ENCODE results near the gene DEPP1.

The DEPP1 gene

GRCh38 chr10:44950326-44951225 is 28.0 kb downstream of the DEPP1 start:
- Histone ChIP-seq H3K4me1 (ENCODE audit: control insufficient read depth, low read length) (peaks cover 24% of the 10 kb centered on the region), H3K79me2 (ENCODE audit: control insufficient read depth, low read length) (no peaks in the 10 kb centered on the region), H3K27ac (ENCODE audit: low read depth, low read length) (no peak overlapping the region), H3F3A (ENCODE audit: control insufficient read depth, insufficient read depth) (no peaks in the 10 kb centered on the region), H3K4me2 (ENCODE audit: low read length) (no peak overlapping the region), H3K36me3 (ENCODE audit: control insufficient read depth, low read length) (no peaks in the 10 kb centered on the region), H3K9me2 (replicated peaks; ENCODE audit: control insufficient read depth, low read length) (no peaks in the 10 kb centered on the region), H3K4me3 (ENCODE audit: low read length) (no peak overlapping the region), H3K9me3 (ENCODE audit: control insufficient read depth, insufficient read depth, low read length) (0 out of 2 replicates have a peak, but pooled peaks cover 5% of the 10 kb centered on the region), H4K20me1 (ENCODE audit: control insufficient read depth, insufficient read depth, low read depth, low read length) (no peaks in the 10 kb centered on the region), H3K27me3 (ENCODE audit: control insufficient read depth, low read length) (no peaks in the 10 kb centered on the region)
- TF ChIP-seq CTCF (IDR thresholded peaks at IDR 0.05; ENCODE audit: low read depth, low read length, poor library complexity, severe bottlenecking) (no peak), EZH2phosphoT487 (IDR thresholded peaks at IDR 0.05; ENCODE audit: borderline replicate concordance, low read length) (no peak)

GRCh38 chr10:44949915-44950314 is 28.7 kb downstream of the DEPP1 start:
- peaks cover 10% of the 10 kb centered on the region; the same call in 1 of the 2 replicates for H3K9me3 ChIP-seq (ENCODE audit: control insufficient read depth, insufficient read depth, low read length)
- H3K79me2 ChIP-seq (ENCODE audit: control insufficient read depth, low read length): no peaks in the 10 kb centered on the region
- no peaks in the 10 kb centered on the region for H3K36me3 ChIP-seq (ENCODE audit: control insufficient read depth, low read length)
- no peaks in the 10 kb centered on the region for H3K9me2 ChIP-seq (replicated peaks; ENCODE audit: control insufficient read depth, low read length)
- no peaks in the 10 kb centered on the region for H3F3A ChIP-seq (ENCODE audit: control insufficient read depth, insufficient read depth)
- no peak overlapping the region for H3K4me3 ChIP-seq (ENCODE audit: low read length)
- H4K20me1 ChIP-seq (ENCODE audit: control insufficient read depth, insufficient read depth, low read depth, low read length): no peaks in the 10 kb centered on the region
- H3K4me2 ChIP-seq (ENCODE audit: low read length): no peak overlapping the region
- peaks cover 24% of the 10 kb centered on the region for H3K4me1 ChIP-seq (ENCODE audit: control insufficient read depth, low read length)
- H3K27ac ChIP-seq (ENCODE audit: low read depth, low read length): no peak overlapping the region
- no peaks in the 10 kb centered on the region for H3K27me3 ChIP-seq (ENCODE audit: control insufficient read depth, low read length)
- TF ChIP-seq EZH2phosphoT487 (IDR thresholded peaks at IDR 0.05; ENCODE audit: borderline replicate concordance, low read length) (no peak), CTCF (IDR thresholded peaks at IDR 0.05; ENCODE audit: low read depth, low read length, poor library complexity, severe bottlenecking) (no peak)

- Histone ChIP-seq H4K20me1 (ENCODE audit: control insufficient read depth, insufficient read depth, low read depth, low read length) (no peaks in the 10 kb centered on the region), H3K9me2 (replicated peaks; ENCODE audit: control insufficient read depth, low read length) (no peaks in the 10 kb centered on the region), H3K4me1 (ENCODE audit: control insufficient read depth, low read length) (peaks cover 24% of the 10 kb centered on the region), H3K36me3 (ENCODE audit: control insufficient read depth, low read length) (no peaks in the 10 kb centered on the region), H3F3A (ENCODE audit: control insufficient read depth, insufficient read depth) (no peaks in the 10 kb centered on the region), H3K27me3 (ENCODE audit: control insufficient read depth, low read length) (no peaks in the 10 kb centered on the region), H3K4me2 (ENCODE audit: low read length) (no peak overlapping the region), H3K79me2 (ENCODE audit: control insufficient read depth, low read length) (no peaks in the 10 kb centered on the region), H3K9me3 (ENCODE audit: control insufficient read depth, insufficient read depth, low read length) (peaks cover 15% of the 10 kb centered on the region), H3K27ac (ENCODE audit: low read depth, low read length) (no peak overlapping the region), H3K4me3 (ENCODE audit: low read length) (no peak overlapping the region)
- TF ChIP-seq CTCF (IDR thresholded peaks at IDR 0.05; ENCODE audit: low read depth, low read length, poor library complexity, severe bottlenecking) (no peak), EZH2phosphoT487 (IDR thresholded peaks at IDR 0.05; ENCODE audit: borderline replicate concordance, low read length) (no peak)
Observed at GRCh38 chr10:44949127-44949802, 29.3 kb downstream of the DEPP1 start.
